Activated T-helper 1 cell treated with anti-CD3 and anti-CD28 coated beads, Interleukin-12 subunit alpha, Interleukin-12 subunit beta, Interleukin-2, Interleukin-4 antibody, amounts not matched to agents 30 ng/mL and 10 ng/mL and 1 ng/mL, durations not matched to agents 14 hours and 24 hours and 36 hours (primary cell): Measurements from ENCODE around the gene NFIC. TPM values are rescaled to one million over a fixed set of nuclear protein-coding genes. Genes with fewer than 3 reads are reported as not detected.

Experiments
- DNase-seq: peaks from one replicate; pipeline ENCODE4 v3.0.0; 2021; ENCODE audit warnings: low spot score
- H3K27ac Mint-ChIP-seq: one replicate; pipeline ENCODE4 v1.8.0; 2021; ENCODE audit warnings: mild to moderate bottlenecking, mixed read lengths
- H3K27me3 Mint-ChIP-seq: one replicate; pipeline ENCODE4 v1.8.0; 2022; ENCODE audit warnings: mild to moderate bottlenecking, moderate library complexity, mixed read lengths; ENCODE audit not compliant: insufficient read depth
- H3K36me3 Mint-ChIP-seq: one replicate; pipeline ENCODE4 v1.8.0; 2021; ENCODE audit warnings: low read depth, mixed read lengths
- H3K4me1 Mint-ChIP-seq: one replicate; pipeline ENCODE4 v1.8.0; 2021; ENCODE audit warnings: low read depth, mixed read lengths
- H3K4me3 Mint-ChIP-seq: one replicate; pipeline ENCODE4 v1.8.0; 2021; ENCODE audit warnings: mild to moderate bottlenecking, moderate library complexity, mixed read lengths
- H3K9me3 Mint-ChIP-seq: one replicate; pipeline ENCODE4 v1.8.0; 2021; ENCODE audit warnings: mixed read lengths
- intact Hi-C: fragments of 100-400 bp; cut with micrococcal nuclease; formaldehyde crosslinking; loops from one replicate; pipeline ENCODE4 v1.15.1; 2024
- total RNA-seq: library from RNA; stranded (reverse); gene quantifications from 2 replicates; pipeline ENCODE4 v1.2.3, GENCODE V29; 2022

The NFIC gene
- total RNA-seq, 1 donor from 2014 or later = 18.7 TPM

DNA sequence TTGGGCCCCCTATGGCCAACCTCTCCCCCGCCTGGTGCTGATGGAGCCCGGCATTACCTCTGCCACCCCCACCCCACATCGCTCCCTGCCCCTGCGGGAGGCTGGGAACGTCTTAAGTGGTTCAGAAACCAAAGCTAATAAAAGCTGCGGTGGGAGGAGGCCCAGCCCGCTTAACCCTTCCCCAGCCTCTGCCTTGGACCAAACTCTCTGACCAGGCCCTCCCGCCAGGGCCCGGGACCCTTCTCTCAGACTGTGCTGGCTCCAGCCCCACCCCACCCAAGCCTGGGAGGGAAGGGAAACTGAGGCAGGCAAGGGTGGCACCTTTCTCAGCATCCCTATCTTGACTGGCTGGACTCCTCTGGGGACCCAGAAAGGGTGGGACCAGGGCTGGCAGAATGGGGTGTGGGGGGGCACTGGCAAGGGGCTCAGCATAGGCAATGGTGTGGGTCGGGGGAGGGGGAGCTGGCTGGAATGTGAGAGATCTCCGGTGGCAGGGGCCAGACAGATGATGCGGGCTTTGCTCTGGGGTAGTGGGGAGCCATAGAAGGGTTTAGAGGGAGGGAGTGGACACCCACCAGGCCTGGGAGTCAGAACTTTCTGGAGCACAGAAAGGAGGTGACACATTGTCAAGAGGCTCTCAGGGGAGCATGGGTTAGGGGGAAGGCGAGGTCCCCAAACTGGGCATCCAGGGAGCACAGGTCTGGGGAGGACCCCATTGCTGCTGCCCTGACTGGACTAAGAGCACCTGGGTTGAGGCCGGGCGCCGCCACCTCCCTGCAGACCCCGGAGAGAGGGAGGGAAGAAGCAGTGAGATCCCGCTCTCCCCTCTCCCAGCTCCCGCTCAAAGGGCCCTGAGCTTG lies 92.1 kb downstream of the NFIC start:
- no peaks in the 10 kb centered on the region for H3K4me1 Mint-ChIP-seq
- H3K4me3 Mint-ChIP-seq = no peak overlapping the region
- H3K9me3 Mint-ChIP-seq = no peaks in the 10 kb centered on the region
- H3K27ac Mint-ChIP-seq = no peak overlapping the region
- no peak for DNase-seq
- intact Hi-C loops = no loop called here
- H3K27me3 Mint-ChIP-seq = no peaks in the 10 kb centered on the region
- peaks cover 2% of the 10 kb centered on the region for H3K36me3 Mint-ChIP-seq

GRCh38 chr19:3459089-3459881 lies 92.9 kb downstream of the NFIC start:
- DNase-seq = no peak
- Mint-ChIP-seq H3K4me1 (no peaks in the 10 kb centered on the region), H3K27ac (no peak overlapping the region), H3K4me3 (no peak overlapping the region), H3K36me3 (peaks cover 2% of the 10 kb centered on the region), H3K9me3 (no peaks in the 10 kb centered on the region), H3K27me3 (no peaks in the 10 kb centered on the region)
- intact Hi-C loops = no loop called here

DNA sequence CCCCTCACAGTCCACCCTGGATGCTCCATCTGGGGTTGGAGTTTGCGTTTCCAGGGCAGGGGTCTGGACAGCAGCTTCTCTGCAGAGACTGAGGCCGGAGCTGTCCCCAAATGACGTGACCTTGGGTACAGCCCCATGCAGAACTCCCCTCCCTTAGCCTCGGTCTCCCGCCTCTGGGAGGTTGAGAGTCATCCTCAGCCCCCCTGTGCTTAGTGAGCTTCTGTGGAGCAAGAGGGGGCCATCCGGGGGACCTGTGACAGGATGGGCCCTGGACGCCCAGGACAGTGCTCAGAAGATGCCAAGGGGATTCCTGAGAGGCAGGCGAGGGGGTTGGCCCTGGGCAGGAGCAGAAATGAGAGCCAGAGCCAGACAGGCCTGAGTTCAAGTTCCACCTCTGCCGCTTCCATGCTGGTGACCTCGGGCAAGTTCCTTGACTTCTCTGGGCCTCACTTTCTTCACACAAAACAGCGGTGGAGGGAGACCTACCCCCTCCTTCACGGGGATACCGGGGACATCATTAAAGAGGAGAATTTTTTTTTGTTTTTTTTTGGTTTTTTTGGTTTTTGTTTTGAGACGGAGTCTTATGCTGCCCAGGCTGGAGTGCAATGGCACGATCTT lies 93.7 kb downstream of the NFIC start:
- no peak for DNase-seq
- Mint-ChIP-seq H3K27ac (no peak overlapping the region), H3K27me3 (no peaks in the 10 kb centered on the region), H3K36me3 (peaks cover 2% of the 10 kb centered on the region), H3K9me3 (no peaks in the 10 kb centered on the region), H3K4me1 (no peaks in the 10 kb centered on the region), H3K4me3 (no peak overlapping the region)
- intact Hi-C loops = no loop called here

DNA sequence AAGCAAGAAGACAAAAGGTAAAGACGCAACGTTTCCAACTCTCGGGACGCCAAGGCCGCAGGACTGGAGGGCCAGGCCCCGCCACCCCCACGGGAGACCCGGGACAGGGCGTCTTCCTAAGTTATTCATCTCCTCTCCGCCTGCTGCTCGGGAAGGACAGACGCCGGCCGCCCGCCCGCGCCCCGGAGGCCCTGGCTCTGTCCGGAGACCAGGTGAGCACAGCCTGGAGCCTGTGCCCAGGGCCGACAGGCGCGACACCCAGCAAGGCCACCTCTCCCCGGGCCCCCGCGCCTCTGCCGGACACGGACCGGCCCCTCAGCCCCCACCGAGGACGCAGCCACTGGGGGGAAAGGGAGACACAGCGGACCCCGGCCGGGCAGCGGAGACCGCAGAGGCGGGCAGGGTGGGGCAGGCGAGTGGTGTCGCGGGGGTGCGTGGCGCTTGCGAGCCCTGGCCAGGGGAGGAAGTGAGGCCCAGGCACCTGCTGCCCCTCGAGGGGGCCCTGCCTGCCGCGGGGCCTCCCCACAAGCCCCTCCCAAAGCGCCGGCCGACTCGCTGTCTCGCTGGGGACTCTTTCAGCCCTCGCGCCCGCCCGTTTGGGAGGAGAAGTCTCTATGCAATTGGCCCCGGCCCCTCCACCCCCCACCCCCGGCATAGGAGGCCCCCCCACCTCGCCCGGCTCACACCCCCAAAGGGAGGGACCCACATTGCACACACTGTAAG lies 96.8 kb downstream of the NFIC start:
- DNase-seq = no peak
- no peak overlapping the region for H3K27ac Mint-ChIP-seq
- peaks cover 2% of the 10 kb centered on the region for H3K36me3 Mint-ChIP-seq
- no peaks in the 10 kb centered on the region for H3K9me3 Mint-ChIP-seq
- H3K4me1 Mint-ChIP-seq = no peaks in the 10 kb centered on the region
- H3K4me3 Mint-ChIP-seq = no peak overlapping the region
- no peaks in the 10 kb centered on the region for H3K27me3 Mint-ChIP-seq
- intact Hi-C loops = no loop called here

- DNase-seq = no peak
- intact Hi-C loops = no loop called here
- H3K4me3 Mint-ChIP-seq = no peak overlapping the region
- H3K27ac Mint-ChIP-seq = no peak overlapping the region
- H3K9me3 Mint-ChIP-seq = no peaks in the 10 kb centered on the region
- no peaks in the 10 kb centered on the region for H3K4me1 Mint-ChIP-seq
- H3K36me3 Mint-ChIP-seq = peaks cover 2% of the 10 kb centered on the region
- no peaks in the 10 kb centered on the region for H3K27me3 Mint-ChIP-seq
Measured at GRCh38 chr19:3463714-3464586, 97.6 kb downstream of the NFIC start.

GRCh38 chr19:3464587-3465235 lies 98.3 kb downstream of the NFIC start:
- Mint-ChIP-seq H3K27me3 (no peaks in the 10 kb centered on the region), H3K9me3 (no peaks in the 10 kb centered on the region), H3K36me3 (peaks cover 2% of the 10 kb centered on the region), H3K4me3 (no peak overlapping the region), H3K4me1 (no peaks in the 10 kb centered on the region), H3K27ac (no peak overlapping the region)
- intact Hi-C loops = no loop called here
- DNase-seq = no peak

DNA sequence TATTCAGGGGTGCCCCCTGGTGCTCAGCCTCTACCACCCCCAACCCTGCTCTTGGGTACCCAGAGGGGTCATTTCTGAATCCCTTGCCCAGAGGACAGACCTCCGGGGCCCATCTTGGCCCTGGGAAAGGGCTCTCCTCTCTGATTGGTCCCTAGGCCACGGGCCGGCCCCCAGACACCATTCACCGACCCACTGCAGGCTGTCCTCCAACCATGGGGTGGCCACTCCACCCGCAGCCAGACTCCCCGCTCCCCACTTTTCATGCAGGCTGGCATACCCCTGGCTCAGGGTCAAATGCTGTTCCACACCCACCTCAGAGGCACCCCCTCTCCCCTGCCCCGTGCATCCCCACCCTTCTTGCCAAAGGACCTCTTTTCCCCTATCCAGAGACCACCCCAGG lies 99.2 kb downstream of the NFIC start:
- no peak for DNase-seq
- H3K27ac Mint-ChIP-seq = no peak overlapping the region
- no peaks in the 10 kb centered on the region for H3K4me1 Mint-ChIP-seq
- peaks cover 2% of the 10 kb centered on the region for H3K36me3 Mint-ChIP-seq
- intact Hi-C loops = no loop called here
- H3K4me3 Mint-ChIP-seq = no peak overlapping the region
- no peaks in the 10 kb centered on the region for H3K27me3 Mint-ChIP-seq
- no peaks in the 10 kb centered on the region for H3K9me3 Mint-ChIP-seq

GRCh38 chr19:3466635-3467034 lies 100.3 kb downstream of the NFIC start:
- Mint-ChIP-seq H3K9me3 (no peaks in the 10 kb centered on the region), H3K36me3 (peaks cover 2% of the 10 kb centered on the region), H3K4me3 (no peak overlapping the region), H3K27me3 (no peaks in the 10 kb centered on the region), H3K4me1 (no peaks in the 10 kb centered on the region), H3K27ac (no peak overlapping the region)
- intact Hi-C loops = no loop called here
- DNase-seq = no peak

DNA sequence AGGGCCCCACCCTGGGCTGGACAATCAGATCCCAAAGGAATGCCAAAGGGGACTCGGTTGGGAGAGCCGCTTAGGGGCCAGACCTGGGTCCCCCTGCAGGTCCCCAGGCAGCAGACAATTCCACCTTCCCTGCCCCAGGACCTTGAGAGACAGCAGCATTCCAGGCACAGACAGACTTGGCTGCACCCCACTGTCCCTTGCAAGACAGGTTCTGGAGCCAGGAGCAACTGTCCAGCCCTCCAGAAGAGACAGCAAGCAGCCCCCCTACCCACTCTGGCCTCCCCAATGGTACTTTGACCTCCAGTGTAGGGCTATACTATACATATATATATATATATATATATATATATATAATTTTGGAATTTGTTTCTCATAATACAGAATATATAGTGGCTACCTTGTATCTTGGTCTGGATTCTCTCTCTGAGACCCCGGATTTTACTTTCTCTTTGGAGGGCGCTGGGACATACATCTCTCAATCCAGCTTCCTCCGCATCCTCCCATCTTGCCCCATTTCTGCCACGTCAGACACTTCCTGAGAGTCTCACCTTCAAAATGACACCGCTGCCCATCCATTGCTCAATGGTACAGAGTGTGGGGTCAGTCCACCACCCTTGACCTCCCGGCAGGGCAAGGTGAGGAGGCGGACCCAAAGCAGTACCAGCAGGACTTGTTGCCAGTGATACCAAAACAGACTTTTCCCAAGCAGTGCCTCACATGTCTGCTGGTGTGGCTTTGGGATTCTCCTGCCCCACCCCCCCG lies 101.2 kb downstream of the NFIC start:
- Mint-ChIP-seq H3K9me3 (no peaks in the 10 kb centered on the region), H3K36me3 (peaks cover 2% of the 10 kb centered on the region), H3K27me3 (no peaks in the 10 kb centered on the region), H3K4me1 (no peaks in the 10 kb centered on the region), H3K4me3 (no peak overlapping the region), H3K27ac (no peak overlapping the region)
- no peak for DNase-seq
- intact Hi-C loops = no loop called here

DNA sequence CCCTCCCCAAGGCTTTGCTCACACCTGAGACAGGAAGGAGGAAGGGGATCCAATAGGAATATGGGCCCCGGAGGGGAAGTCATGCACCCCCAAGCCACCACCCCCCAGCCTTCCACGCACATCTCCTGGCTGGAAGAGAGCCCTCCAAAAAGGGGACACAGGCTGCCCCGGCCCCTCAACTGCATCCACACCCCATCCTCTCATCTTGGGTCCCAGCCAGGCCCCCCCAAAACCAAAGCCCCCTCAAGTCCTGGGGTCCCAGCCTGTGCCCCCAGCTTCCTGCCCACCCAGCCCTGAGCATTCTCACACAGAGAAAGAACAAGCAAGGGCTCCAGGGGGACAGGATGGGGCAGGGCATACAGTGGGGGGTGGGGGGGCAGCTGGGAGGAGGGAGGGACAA lies 101.8 kb downstream of the NFIC start:
- no peak for DNase-seq
- no peaks in the 10 kb centered on the region for H3K4me1 Mint-ChIP-seq
- no peaks in the 10 kb centered on the region for H3K27me3 Mint-ChIP-seq
- intact Hi-C loops = no loop called here
- H3K9me3 Mint-ChIP-seq = no peaks in the 10 kb centered on the region
- H3K4me3 Mint-ChIP-seq = no peak overlapping the region
- no peak overlapping the region for H3K27ac Mint-ChIP-seq
- H3K36me3 Mint-ChIP-seq = no peaks in the 10 kb centered on the region
